SU-DHL-6 (cell line): ENCODE data around the gene ELL3.

Experiments
- H2AFZ ChIP-seq: fragments of 200-600 bp; sonication (generic); 2 replicates; pipeline ENCODE4 v1.6.1; 2014; ENCODE audit warnings: low read depth, mild to moderate bottlenecking, moderate library complexity, mixed read lengths, antibody characterized with exemption, low read length; ENCODE audit not compliant: severe bottlenecking
- H3F3A ChIP-seq: fragments of 200-600 bp; shearing (Covaris generic); 2 replicates; pipeline ENCODE4 v1.6.0; 2016; ENCODE audit warnings: antibody characterized with exemption, mild to moderate bottlenecking; ENCODE audit not compliant: insufficient read depth
- H3K27ac ChIP-seq: fragments of 200-600 bp; sonication (generic); 2 replicates; pipeline ENCODE4 v1.5.1; 2016; ENCODE audit warnings: low read depth, mild to moderate bottlenecking, low read length, moderate library complexity, mixed read lengths
- H3K27me3 ChIP-seq: fragments of 200-600 bp; sonication (generic), shearing (Covaris generic); 2 replicates; pipeline ENCODE4 v1.6.0; 2014; ENCODE audit warnings: mild to moderate bottlenecking, low read length
- H3K36me3 ChIP-seq: fragments of 200-600 bp; sonication (generic); 2 replicates; pipeline ENCODE4 v1.6.1; 2014; ENCODE audit warnings: mild to moderate bottlenecking, low read length, mixed read lengths
- H3K4me2 ChIP-seq: fragments of 300-600, 200-600 bp; shearing (Covaris generic), sonication (generic); 2 replicates; pipeline ENCODE4 v1.6.0; 2014; ENCODE audit warnings: low read length, low read depth, mild to moderate bottlenecking; ENCODE audit not compliant: poor library complexity, severe bottlenecking
- H3K4me3 ChIP-seq: fragments of 200-600 bp; sonication (generic); 2 replicates; pipeline ENCODE4 v1.5.1; 2014; ENCODE audit warnings: antibody characterized with exemption, low read length, mild to moderate bottlenecking, mixed read lengths; ENCODE audit not compliant: insufficient read depth, poor library complexity, severe bottlenecking
- H3K79me2 ChIP-seq: fragments of 200-600 bp; sonication (generic); 2 replicates; pipeline ENCODE4 v1.6.1; 2014; ENCODE audit warnings: mild to moderate bottlenecking, low read length, moderate library complexity; ENCODE audit not compliant: insufficient read depth
- H3K9ac ChIP-seq: fragments of 200-600 bp; sonication (generic); 2 replicates; pipeline ENCODE4 v1.7.0; 2014; ENCODE audit warnings: mild to moderate bottlenecking, low read length
- H3K9me2 ChIP-seq: fragments of 200-600 bp; sonication (generic); replicated peaks from 2 replicates; pipeline ENCODE4 v1.6.1; 2014; ENCODE audit warnings: low read length; ENCODE audit not compliant: insufficient read depth
- H3K9me3 ChIP-seq: fragments of 200-600 bp; sonication (generic); 2 replicates; pipeline ENCODE4 v1.6.1; 2014; ENCODE audit warnings: low read length, mixed read lengths; ENCODE audit not compliant: insufficient read depth
- H4K20me1 ChIP-seq: fragments of 200-600 bp; sonication (generic); 2 replicates; pipeline ENCODE4 v1.6.1; 2014; ENCODE audit warnings: low read depth, mild to moderate bottlenecking, antibody characterized with exemption, low read length, moderate library complexity, mixed read lengths
- EZH2phosphoT487 ChIP-seq: fragments of 200-600 bp; sonication (generic), shearing (Covaris generic); conservative IDR thresholded peaks from 2 replicates; pipeline ENCODE4 v1.6.1; 2018; ENCODE audit warnings: mild to moderate bottlenecking, antibody characterized with exemption, low read length, moderate library complexity, mixed read lengths
- TF ChIP-seq, protein P1 (sequence below): fragments of 200-600 bp; sonication (generic); IDR thresholded peaks from one replicate; pipeline ENCODE4 v1.5.1; 2017; ENCODE audit warnings: antibody characterized with exemption, mild to moderate bottlenecking, low read length, moderate library complexity; ENCODE audit not compliant: insufficient read depth, poor library complexity, severe bottlenecking

ELL3 gene

DNA sequence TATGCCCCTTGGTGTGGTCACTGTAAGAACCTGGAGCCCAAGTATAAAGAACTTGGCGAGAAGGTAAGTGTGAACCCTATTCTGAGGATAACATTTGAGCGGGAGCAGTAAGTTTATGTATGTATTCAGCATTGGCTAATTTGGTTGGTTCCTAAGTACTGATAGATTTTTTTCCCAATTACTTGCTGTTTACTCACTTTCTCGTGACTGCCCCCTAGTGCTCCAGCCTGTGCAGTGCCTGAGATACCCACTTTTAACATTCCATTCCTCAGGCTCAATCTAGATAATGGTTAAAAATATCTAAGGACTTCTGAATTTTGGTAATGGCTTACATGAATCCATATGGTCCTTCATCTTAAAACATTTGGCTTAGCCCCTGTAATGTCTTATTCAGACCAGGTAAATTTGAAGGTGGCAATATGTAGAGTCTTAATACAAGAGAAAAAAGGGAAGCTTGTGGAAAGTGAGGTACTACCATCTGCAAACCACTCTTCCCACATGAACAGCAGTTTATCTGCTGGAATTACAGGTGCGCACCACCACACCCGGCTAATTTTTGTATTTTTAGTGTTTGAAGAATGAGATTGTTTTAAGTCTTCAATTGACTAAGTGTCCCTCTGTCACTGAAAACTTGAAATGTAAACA, 7.1 kb downstream of the ELL3 start:
- 0 out of 2 replicates have a peak, but pooled peaks cover 2% of the 10 kb centered on the region for H4K20me1 ChIP-seq
- no peak overlapping the region for H3K9ac ChIP-seq
- H3K27me3 ChIP-seq = no peaks in the 10 kb centered on the region
- peak overlapping the region; percentile 37 for H3K27ac ChIP-seq
- H3F3A ChIP-seq = peaks cover 96% of the 10 kb centered on the region
- H3K9me2 ChIP-seq = no peaks in the 10 kb centered on the region
- no peak overlapping the region for H3K4me2 ChIP-seq
- TF ChIP-seq EZH2phosphoT487 = no peak
- TF ChIP-seq, protein P1, sequence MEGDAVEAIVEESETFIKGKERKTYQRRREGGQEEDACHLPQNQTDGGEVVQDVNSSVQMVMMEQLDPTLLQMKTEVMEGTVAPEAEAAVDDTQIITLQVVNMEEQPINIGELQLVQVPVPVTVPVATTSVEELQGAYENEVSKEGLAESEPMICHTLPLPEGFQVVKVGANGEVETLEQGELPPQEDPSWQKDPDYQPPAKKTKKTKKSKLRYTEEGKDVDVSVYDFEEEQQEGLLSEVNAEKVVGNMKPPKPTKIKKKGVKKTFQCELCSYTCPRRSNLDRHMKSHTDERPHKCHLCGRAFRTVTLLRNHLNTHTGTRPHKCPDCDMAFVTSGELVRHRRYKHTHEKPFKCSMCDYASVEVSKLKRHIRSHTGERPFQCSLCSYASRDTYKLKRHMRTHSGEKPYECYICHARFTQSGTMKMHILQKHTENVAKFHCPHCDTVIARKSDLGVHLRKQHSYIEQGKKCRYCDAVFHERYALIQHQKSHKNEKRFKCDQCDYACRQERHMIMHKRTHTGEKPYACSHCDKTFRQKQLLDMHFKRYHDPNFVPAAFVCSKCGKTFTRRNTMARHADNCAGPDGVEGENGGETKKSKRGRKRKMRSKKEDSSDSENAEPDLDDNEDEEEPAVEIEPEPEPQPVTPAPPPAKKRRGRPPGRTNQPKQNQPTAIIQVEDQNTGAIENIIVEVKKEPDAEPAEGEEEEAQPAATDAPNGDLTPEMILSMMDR = peak; percentile 84
- peaks cover 3% of the 10 kb centered on the region; the same call in 1 of the 2 replicates for H3K79me2 ChIP-seq
- H3K4me3 ChIP-seq = no peak overlapping the region
- H3K36me3 ChIP-seq = peaks cover 69% of the 10 kb centered on the region
- no peak overlapping the region for H2AFZ ChIP-seq
- H3K9me3 ChIP-seq = no peaks in the 10 kb centered on the region

DNA sequence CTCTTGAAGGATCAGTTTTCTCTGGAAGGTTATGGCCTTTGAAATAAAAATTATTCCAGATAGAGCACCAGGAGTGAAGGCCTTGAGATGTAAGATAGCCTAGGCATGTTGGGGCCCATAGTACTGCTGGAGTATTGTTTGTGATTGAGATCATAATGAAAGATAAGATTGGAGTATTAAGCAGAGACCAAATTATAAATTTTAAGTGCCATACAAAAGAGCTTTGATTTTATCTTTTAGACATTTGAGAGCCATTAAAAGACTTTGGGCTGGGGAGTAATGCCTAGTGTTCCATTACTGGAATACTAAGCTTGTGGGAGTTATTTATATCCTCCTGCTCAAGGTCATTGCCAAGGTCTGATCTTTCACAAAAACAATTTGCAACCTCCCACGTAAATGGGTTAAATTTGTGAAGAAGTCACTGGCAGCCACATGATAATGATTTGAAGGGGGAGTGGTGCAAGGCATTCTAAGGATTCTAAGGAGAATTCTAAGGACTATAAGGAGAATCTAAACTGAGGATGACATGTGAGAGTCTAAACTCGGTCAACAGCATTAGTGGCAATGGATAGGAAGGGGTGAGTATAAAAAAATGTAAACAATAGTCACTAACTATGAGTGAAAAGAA, 12.8 kb downstream of the ELL3 start:
- no peaks in the 10 kb centered on the region for H3K9me3 ChIP-seq
- H2AFZ ChIP-seq = no peak overlapping the region
- TF ChIP-seq, protein P1 = no peak
- no peak for TF ChIP-seq EZH2phosphoT487
- H3K79me2 ChIP-seq = peaks cover 9% of the 10 kb centered on the region; the same call in 1 of the 2 replicates
- no peak overlapping the region for H3K9ac ChIP-seq
- H3K4me3 ChIP-seq = no peak overlapping the region
- peaks cover 13% of the 10 kb centered on the region; the same call in 1 of the 2 replicates for H4K20me1 ChIP-seq
- peaks cover 66% of the 10 kb centered on the region for H3F3A ChIP-seq
- no peaks in the 10 kb centered on the region for H3K9me2 ChIP-seq
- H3K27ac ChIP-seq = no peak overlapping the region
- H3K4me2 ChIP-seq = no peak overlapping the region
- H3K27me3 ChIP-seq = no peaks in the 10 kb centered on the region
- peaks cover 63% of the 10 kb centered on the region for H3K36me3 ChIP-seq

DNA sequence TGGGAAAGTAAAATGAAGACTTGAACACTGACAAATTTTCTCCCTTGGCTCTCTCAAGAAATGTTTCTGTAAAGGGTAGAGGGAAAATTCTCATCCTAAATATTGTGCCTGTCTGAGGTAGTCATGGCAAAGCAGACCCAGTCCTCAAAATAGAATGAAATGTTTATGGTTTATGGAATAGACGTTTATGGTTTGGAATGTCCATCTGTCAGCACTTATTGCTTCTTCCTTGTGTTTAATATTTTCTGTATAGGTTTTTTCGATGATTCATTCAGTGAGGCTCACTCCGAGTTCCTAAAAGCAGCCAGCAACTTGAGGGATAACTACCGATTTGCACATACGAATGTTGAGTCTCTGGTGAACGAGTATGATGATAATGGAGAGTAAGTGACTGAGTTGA, 13.9 kb downstream of the ELL3 start:
- H3K27ac ChIP-seq = no peak overlapping the region
- no peak overlapping the region for H3K4me2 ChIP-seq
- no peak overlapping the region for H3K4me3 ChIP-seq
- H3F3A ChIP-seq = peaks cover 56% of the 10 kb centered on the region
- no peaks in the 10 kb centered on the region for H3K9me3 ChIP-seq
- peaks cover 58% of the 10 kb centered on the region for H3K36me3 ChIP-seq
- TF ChIP-seq EZH2phosphoT487 = no peak
- TF ChIP-seq, protein P1 = no peak
- peaks cover 9% of the 10 kb centered on the region; the same call in 1 of the 2 replicates for H3K79me2 ChIP-seq
- H3K27me3 ChIP-seq = no peaks in the 10 kb centered on the region
- H3K9ac ChIP-seq = no peak overlapping the region
- no peak overlapping the region for H2AFZ ChIP-seq
- H3K9me2 ChIP-seq = no peaks in the 10 kb centered on the region
- H4K20me1 ChIP-seq = peaks cover 13% of the 10 kb centered on the region; the same call in 1 of the 2 replicates
